GM19438 (cell line): Measurements from ENCODE around the gene PGLYRP2.

ENCODE experiments used
- ATAC-seq: cut with Tn5 transposase; IDR thresholded peaks from one replicate; pipeline ENCODE4 v1.9.1; 2021; ENCODE audit warnings: low read depth; ENCODE audit not compliant: unreplicated experiment

PGLYRP2 gene

GRCh38 chr19:15456871-15457700 lies 22.2 kb downstream of the PGLYRP2 start:
- ATAC-seq, result no peak

- ATAC-seq, result no peak
Observed at GRCh38 chr19:15456441-15456840, 22.9 kb downstream of the PGLYRP2 start.

DNA sequence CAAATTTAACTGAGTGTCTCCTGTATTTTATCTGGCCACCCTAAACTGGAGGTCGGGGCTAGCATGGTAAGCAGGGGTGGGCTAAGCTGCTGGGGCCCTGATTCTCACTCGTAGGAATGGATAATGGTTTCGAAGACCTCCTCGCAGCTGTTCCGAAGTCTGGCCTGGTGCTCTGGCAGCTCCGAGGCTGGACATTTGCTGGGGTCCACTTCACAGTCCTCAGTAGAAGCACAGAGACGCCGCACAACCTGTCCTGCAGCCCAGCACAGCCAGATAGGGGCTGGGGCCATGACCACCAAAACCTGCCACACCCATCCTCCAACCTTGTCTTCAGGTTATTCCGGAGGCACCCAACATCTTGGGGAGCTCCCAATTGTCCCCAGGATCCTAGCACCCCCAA lies 23.3 kb downstream of the PGLYRP2 start:
- ATAC-seq, result no peak

- no peak for ATAC-seq
Observed at GRCh38 chr19:15453906-15454860, 25.1 kb downstream of the PGLYRP2 start.

DNA sequence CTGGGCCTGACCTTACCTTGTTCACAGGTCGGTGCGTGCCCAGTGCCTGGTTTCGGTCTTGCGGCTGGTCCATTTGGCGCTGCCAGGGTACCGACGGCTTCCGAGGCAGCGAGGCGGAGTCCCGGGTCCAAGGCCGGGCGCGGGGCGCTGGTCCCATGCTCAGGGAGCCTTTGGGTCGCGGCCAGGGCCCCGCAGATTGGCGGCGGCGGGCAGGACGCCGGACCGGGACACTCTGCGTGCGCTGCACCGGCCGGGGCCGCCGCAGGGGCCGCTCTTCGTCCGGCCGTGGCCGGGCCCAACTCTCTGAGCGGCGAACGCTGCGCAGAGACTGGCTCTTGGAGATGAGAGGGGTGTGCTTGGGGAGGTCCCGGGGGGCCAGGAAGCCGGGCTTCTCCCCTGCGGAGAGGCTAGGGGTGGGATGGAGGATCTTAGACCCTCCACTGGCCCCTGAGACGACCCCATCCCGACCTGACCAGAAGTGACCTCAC lies 26.2 kb downstream of the PGLYRP2 start:
- no peak for ATAC-seq

- no peak for ATAC-seq
Observed at GRCh38 chr19:15452111-15453047, 26.9 kb downstream of the PGLYRP2 start.

- ATAC-seq, result no peak
Observed at GRCh38 chr19:15450528-15450890, 28.8 kb downstream of the PGLYRP2 start.

- ATAC-seq, result peak; percentile 55
Observed at GRCh38 chr19:15449620-15450527, 29.4 kb downstream of the PGLYRP2 start, which contains the start of gene WIZ. TSS of gene WIZ (minus strand) at chr19:15449956. CDS start at chr19:15448307, 1,649 bp downstream.

GRCh38 chr19:15448778-15449619 lies 30.3 kb downstream of the PGLYRP2 start:
- ATAC-seq, result no peak

GRCh38 chr19:15448044-15448777 lies 31.1 kb downstream of the PGLYRP2 start:
- no peak for ATAC-seq

DNA sequence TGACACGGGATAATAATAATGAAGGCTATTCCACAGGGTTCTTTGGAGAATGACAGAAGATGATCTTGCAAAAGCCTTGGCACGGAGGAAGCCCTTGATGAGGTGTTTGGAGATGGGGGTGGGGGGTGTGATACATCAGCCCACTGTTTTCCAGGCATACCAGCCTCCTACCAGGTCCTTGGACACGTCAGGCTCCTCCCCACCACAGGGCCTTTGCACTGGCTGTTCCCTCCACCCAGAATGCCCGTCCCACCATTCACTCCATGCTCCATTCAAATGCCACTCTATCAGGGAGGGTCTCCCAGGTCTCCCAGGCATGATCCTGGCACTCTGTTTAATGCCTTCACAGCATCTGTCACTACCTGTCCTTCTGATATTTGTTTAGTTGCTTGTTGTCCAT lies 32.2 kb downstream of the PGLYRP2 start:
- no peak for ATAC-seq

GRCh38 chr19:15445807-15446376 lies 33.4 kb downstream of the PGLYRP2 start:
- ATAC-seq, result no peak

- ATAC-seq, result no peak
Observed at GRCh38 chr19:15445227-15445605, 34.1 kb downstream of the PGLYRP2 start.

GRCh38 chr19:15444505-15445226 lies 34.6 kb downstream of the PGLYRP2 start:
- ATAC-seq, result no peak

DNA sequence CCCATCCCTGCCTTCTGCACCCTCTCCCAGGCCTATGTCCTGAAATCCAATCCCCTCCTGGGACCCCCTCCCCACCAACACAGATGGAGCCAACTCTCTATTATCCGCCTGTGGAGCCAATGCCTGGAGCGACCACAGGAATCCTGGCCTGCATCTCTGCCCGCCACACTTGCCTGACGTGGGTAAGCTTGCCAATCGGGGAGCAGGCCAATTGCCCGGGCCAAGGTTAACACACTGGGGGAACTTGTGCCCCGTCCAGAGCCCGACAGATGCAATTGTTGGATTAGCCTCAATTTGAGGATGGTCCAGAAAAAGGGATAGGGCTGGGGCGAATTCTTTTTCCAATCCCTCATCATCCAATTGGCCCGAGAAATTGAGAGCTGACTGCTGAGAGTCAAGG lies 35.5 kb downstream of the PGLYRP2 start:
- ATAC-seq, result no peak

DNA sequence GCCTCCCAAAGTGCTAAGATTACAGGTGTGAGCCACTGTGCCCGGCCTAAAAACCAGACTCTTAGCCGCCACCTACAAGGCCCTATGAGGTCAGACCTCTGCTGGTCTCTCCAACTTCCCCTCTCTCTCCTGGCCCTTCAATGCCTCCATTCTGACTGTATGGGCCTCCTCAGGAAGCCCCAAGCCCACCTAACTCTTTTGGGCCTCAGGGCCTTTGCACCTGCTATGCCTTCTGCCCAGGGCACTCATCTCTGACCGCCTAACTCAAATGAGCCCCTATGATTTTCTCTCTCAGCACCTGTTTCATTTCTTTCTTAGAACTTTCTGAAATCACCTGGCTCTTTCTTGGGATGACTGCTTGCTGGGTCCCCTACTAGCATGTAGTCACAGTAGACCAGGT lies 36.0 kb downstream of the PGLYRP2 start:
- no peak for ATAC-seq
